Measurements from ENCODE around the gene SLC24A4. TPM values are rescaled to one million over a fixed set of nuclear protein-coding genes. Genes with fewer than 3 reads are reported as not detected.
A peak's percentile ranks its signal among the peaks of the same experiment; 100 is the strongest.

Gene SLC24A4
- total RNA-seq, 3 donors from 2014 or later (not counting 1 experiment from before 2014, with no cell fraction given) = 1.1 to 3.2 (median 2.1) TPM

DNA sequence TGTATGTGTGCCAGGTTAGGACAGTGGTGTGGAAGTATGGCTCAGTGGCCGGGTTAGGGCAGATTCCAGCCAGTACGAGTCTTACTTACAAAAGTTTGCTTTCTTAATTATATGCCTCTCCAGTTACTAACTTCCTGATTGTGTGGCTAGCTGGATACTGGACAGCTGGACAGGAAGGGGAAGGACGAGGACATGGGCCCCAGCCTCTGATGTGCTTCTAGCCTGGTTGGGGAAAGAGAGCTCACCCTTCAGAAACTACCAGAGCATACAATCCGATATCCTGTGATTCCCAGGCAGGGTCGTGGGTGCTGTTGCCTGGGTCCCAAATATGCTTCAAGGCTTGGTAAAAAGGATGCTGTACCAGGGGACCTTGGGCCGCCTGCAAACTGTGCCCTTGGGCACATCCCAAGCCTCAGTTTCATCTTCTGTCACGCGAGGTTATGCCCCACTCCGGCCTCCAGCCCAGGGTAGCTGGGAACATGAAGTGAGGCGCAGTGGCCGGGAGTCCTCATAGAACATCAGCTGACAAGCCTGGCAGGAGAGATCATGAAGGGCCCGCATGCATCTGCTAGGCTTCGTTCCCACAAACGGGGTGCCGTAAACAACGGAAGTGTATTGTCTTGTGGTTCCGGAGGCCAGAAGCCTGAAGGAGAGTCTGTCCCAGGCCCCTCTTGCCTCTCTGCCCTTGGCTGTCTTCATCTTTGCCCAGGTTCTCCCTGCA is 167.4 kb downstream of the SLC24A4 start:
- Mint-ChIP-seq H3K27ac (no peak overlapping the region), H3K36me3 (no peaks in the 10 kb centered on the region), H3K4me1 (peaks cover 3 to 12% of the 10 kb centered on the region in 2 donors), H3K9me3 (no peaks in the 10 kb centered on the region), H3K27me3 (ENCODE audit: low read depth in 2 of 2) (peaks cover 0 to 8% of the 10 kb centered on the region in 2 donors), H3K4me3 (no peak overlapping the region)
- TF ChIP-seq, protein P1, sequence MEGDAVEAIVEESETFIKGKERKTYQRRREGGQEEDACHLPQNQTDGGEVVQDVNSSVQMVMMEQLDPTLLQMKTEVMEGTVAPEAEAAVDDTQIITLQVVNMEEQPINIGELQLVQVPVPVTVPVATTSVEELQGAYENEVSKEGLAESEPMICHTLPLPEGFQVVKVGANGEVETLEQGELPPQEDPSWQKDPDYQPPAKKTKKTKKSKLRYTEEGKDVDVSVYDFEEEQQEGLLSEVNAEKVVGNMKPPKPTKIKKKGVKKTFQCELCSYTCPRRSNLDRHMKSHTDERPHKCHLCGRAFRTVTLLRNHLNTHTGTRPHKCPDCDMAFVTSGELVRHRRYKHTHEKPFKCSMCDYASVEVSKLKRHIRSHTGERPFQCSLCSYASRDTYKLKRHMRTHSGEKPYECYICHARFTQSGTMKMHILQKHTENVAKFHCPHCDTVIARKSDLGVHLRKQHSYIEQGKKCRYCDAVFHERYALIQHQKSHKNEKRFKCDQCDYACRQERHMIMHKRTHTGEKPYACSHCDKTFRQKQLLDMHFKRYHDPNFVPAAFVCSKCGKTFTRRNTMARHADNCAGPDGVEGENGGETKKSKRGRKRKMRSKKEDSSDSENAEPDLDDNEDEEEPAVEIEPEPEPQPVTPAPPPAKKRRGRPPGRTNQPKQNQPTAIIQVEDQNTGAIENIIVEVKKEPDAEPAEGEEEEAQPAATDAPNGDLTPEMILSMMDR (IDR thresholded peaks at IDR 0.05) = no peak
- DNase-seq = no peak
- Histone ChIP-seq H3K9me3 (ENCODE audit: control insufficient read depth, insufficient read depth, low read length) (no peaks in the 10 kb centered on the region), H3K36me3 (ENCODE audit: control insufficient read depth, insufficient read depth, low read length) (no peaks in the 10 kb centered on the region), H3K27ac (ENCODE audit: low read length) (no peak overlapping the region), H3K4me1 (ENCODE audit: control insufficient read depth, insufficient read depth, low read length) (no peaks in the 10 kb centered on the region), H3K27me3 (ENCODE audit: control insufficient read depth, insufficient read depth, low read length) (no peaks in the 10 kb centered on the region), H3K4me3 (ENCODE audit: low read length) (no peak overlapping the region)
- ATAC-seq = no peak
- intact Hi-C loops (cut with micrococcal nuclease) = no loop called here
- WGBS (ENCODE audit: insufficient coverage) = 88% methylated on average over 16 of the region's 17 CpGs

DNA sequence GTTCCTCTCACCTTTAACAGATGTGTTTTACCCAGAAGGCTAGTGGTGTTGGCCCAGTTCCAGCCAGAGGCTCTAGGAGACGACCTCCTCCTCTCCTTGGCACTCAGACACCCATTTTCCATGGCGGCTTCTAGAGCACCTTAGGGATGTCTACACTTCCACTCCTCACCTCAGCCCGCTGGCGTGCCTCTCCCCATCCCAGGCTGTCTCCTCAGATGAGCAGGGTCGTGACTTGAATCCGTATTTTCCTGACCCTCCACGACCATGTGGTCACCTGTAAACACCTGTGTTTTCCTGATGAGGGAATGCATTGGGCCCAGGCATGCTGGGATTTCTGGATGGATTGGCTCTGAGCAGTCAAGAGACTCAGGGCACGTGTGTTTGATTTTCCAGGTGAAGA is 168.8 kb downstream of the SLC24A4 start:
- Histone ChIP-seq H3K4me1 (ENCODE audit: control insufficient read depth, insufficient read depth, low read length) (peaks cover 5% of the 10 kb centered on the region), H3K27ac (ENCODE audit: low read length) (peak overlapping the region; percentile 11), H3K4me3 (ENCODE audit: low read length) (no peak overlapping the region), H3K9me3 (ENCODE audit: control insufficient read depth, insufficient read depth, low read length) (no peaks in the 10 kb centered on the region), H3K27me3 (ENCODE audit: control insufficient read depth, insufficient read depth, low read length) (no peaks in the 10 kb centered on the region), H3K36me3 (ENCODE audit: control insufficient read depth, insufficient read depth, low read length) (no peaks in the 10 kb centered on the region)
- DNase-seq (no peak), ATAC-seq (no peak)
- Mint-ChIP-seq H3K9me3 (no peaks in the 10 kb centered on the region), H3K4me1 (peaks cover 17 to 18% of the 10 kb centered on the region in 2 donors), H3K4me3 (no peak overlapping the region), H3K27me3 (ENCODE audit: low read depth in 2 of 2) (peaks cover 0 to 8% of the 10 kb centered on the region in 2 donors), H3K36me3 (no peaks in the 10 kb centered on the region), H3K27ac (no peak overlapping the region)
- TF ChIP-seq, protein P1 (IDR thresholded peaks at IDR 0.05) = no peak
- intact Hi-C loops (cut with micrococcal nuclease) = no loop called here
- 86% methylated on average over 8 of the region's 8 CpGs for WGBS (ENCODE audit: insufficient coverage)

DNA sequence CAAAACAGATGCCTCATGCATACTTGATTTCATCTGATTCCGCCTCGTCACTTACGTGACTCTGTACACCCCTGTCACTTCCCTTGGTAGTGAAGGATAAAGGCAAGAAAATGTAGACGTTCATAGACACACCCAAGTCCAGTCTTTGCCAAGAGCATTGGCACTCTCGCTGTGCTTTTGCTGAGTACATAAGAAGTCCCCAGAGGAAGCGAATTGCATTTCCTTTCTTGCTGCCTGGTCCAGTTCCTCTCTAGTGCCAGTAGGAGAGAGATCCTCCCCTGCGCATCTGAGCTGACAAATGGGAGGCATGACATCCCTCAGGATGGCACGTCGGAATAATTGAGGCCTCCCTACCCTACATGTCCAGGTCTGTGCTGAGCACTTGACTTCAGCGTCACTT is 169.3 kb downstream of the SLC24A4 start:
- no peak for DNase-seq
- no peak overlapping the region for H3K4me3 ChIP-seq (ENCODE audit: low read length)
- intact Hi-C loops (cut with micrococcal nuclease) = no loop called here
- Mint-ChIP-seq H3K4me1 (peaks cover 18 to 19% of the 10 kb centered on the region in 2 donors), H3K27me3 (ENCODE audit: low read depth in 2 of 2) (peaks cover 0 to 5% of the 10 kb centered on the region in 2 donors), H3K36me3 (no peaks in the 10 kb centered on the region), H3K9me3 (no peaks in the 10 kb centered on the region), H3K27ac (no peak overlapping the region), H3K4me3 (no peak overlapping the region)
- no peak overlapping the region for H3K27ac ChIP-seq (ENCODE audit: low read length)
- H3K4me1 ChIP-seq (ENCODE audit: control insufficient read depth, insufficient read depth, low read length) = peaks cover 10% of the 10 kb centered on the region
- H3K27me3 ChIP-seq (ENCODE audit: control insufficient read depth, insufficient read depth, low read length) = no peaks in the 10 kb centered on the region
- 84% methylated on average over 10 of the region's 10 CpGs for WGBS (ENCODE audit: insufficient coverage)
- no peaks in the 10 kb centered on the region for H3K36me3 ChIP-seq (ENCODE audit: control insufficient read depth, insufficient read depth, low read length)
- no peaks in the 10 kb centered on the region for H3K9me3 ChIP-seq (ENCODE audit: control insufficient read depth, insufficient read depth, low read length)
- TF ChIP-seq, protein P1 (IDR thresholded peaks at IDR 0.05) = no peak
- ATAC-seq = peak in 2 of 3 donors; percentile 15 to 26

DNA sequence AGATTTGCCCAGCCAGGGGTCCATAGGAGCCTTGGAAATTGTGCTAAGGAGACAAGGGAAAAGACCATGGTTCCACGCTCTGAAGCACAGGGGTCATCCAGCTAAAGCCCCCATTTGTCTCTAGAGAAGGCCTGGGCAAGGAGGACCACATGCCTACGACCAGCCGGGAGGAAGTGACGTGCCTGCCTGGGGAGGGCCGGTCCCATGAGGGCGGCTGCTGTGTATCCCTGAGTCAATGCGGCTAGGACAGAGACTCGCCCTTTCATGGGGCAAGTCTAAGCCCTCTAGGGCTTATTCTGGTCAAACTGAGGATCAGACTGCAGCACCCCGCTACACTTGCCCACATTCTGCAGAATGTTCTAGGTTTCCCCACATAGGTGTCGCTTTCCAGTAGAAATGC is 170.1 kb downstream of the SLC24A4 start:
- Histone ChIP-seq H3K9me3 (ENCODE audit: control insufficient read depth, insufficient read depth, low read length) (no peaks in the 10 kb centered on the region), H3K36me3 (ENCODE audit: control insufficient read depth, insufficient read depth, low read length) (no peaks in the 10 kb centered on the region), H3K4me1 (ENCODE audit: control insufficient read depth, insufficient read depth, low read length) (peaks cover 11% of the 10 kb centered on the region), H3K4me3 (ENCODE audit: low read length) (no peak overlapping the region), H3K27ac (ENCODE audit: low read length) (no peak overlapping the region), H3K27me3 (ENCODE audit: control insufficient read depth, insufficient read depth, low read length) (no peaks in the 10 kb centered on the region)
- 91% methylated on average over 10 of the region's 10 CpGs for WGBS (ENCODE audit: insufficient coverage)
- TF ChIP-seq, protein P1 (IDR thresholded peaks at IDR 0.05) = no peak
- H3K36me3 Mint-ChIP-seq = no peaks in the 10 kb centered on the region
- H3K27me3 Mint-ChIP-seq (ENCODE audit: low read depth in 2 of 2) = peaks cover 0 to 2% of the 10 kb centered on the region in 2 donors
- no peaks in the 10 kb centered on the region for H3K9me3 Mint-ChIP-seq
- intact Hi-C loops (cut with micrococcal nuclease) = no loop called here
- DNase-seq = no peak
- no peak overlapping the region for H3K27ac Mint-ChIP-seq
- H3K4me1 Mint-ChIP-seq = peaks cover 18 to 22% of the 10 kb centered on the region in 2 donors
- H3K4me3 Mint-ChIP-seq = no peak overlapping the region
- no peak for ATAC-seq
